GM19468 (cell line): ENCODE results near the gene ATRNL1.

Experiments used
- ATAC-seq: cut with Tn5 transposase; IDR thresholded peaks from one replicate; pipeline ENCODE4 v1.9.1; 2021; ENCODE audit warnings: mild to moderate bottlenecking, moderate library complexity, moderate number of reproducible peaks; ENCODE audit not compliant: unreplicated experiment; ENCODE audit errors: extremely low read depth

ATRNL1 gene

DNA sequence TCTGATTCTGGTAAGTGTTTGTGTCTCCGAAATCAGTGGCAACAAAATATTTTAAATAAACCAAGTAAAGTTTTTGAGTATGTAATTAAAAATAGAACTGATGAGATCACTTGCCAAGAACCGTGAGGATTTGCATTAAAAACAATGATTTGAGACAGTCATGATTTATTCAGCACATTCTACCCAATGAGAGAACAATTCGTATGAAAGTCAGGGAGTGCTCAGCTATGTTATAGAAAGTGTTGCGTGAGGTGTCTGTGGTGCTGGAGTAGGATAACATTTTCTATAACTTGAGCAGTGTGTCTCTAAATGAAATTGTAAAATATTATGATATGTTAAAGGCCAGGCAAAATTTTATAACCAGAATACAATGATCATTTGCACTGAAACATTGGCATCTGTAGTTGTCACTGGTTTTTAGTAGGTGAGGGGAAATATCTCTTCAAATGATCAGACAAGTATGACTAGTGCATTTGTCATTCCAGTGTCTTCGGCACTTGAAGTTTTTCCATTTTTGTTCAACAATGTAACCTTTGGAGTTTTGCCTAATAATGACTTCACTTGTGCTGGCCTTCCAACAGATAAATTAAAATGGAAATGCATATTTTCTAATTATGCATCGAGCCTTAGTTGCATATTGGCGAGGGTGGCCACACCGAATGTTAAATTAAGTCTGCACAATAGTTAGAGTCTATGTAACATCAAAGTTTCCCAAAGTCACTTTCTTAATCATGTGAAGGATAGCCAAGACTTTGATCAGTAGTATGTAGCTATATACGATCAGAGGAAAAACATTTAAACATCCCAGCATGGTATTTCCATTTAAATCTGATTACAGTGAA is 844.0 kb downstream of the ATRNL1 start:
- ATAC-seq: no peak

- ATAC-seq: no peak
Observed at GRCh38 chr10:115937768-115938056, 844.5 kb downstream of the ATRNL1 start.

DNA sequence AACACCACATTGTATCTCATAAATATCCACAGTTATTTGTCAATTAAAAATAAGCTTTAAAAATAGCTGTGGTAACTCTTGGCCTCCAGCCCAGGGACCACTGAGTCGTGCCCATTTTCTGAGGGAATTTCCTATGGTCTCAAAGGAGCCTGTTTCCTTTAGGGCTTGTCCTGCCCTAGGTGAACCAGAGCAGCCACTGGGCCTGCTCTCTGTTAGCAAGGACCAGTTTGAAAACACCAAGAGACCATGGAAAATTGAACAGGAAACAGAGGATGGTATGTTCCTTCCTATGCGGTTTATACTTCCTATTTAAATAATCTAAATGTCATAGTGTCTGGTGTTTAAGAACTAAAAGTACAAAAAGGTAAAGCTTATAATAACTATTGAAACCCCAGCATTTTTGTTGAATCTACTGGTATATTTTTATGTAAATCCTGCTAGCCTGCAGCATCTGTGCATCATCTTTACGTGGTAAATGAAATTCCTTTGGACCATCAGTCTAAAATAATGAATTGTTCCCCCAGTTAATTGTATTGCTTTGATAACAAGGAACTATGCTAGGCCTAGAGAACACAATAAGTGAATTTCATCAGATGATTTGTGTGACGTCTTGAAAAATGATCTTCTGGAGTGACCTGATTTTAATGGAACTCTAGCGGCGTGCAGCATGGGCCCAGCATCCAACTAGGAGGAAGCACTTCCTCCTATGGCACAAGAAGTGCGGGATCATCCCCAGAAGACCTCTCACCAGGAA is 846.1 kb downstream of the ATRNL1 start:
- no peak for ATAC-seq

GRCh38 chr10:115941361-115941771 is 848.2 kb downstream of the ATRNL1 start:
- no peak for ATAC-seq

- no peak for ATAC-seq
Observed at GRCh38 chr10:115942101-115942500, 848.9 kb downstream of the ATRNL1 start.

GRCh38 chr10:115944538-115944937 is 851.4 kb downstream of the ATRNL1 start:
- ATAC-seq: no peak

DNA sequence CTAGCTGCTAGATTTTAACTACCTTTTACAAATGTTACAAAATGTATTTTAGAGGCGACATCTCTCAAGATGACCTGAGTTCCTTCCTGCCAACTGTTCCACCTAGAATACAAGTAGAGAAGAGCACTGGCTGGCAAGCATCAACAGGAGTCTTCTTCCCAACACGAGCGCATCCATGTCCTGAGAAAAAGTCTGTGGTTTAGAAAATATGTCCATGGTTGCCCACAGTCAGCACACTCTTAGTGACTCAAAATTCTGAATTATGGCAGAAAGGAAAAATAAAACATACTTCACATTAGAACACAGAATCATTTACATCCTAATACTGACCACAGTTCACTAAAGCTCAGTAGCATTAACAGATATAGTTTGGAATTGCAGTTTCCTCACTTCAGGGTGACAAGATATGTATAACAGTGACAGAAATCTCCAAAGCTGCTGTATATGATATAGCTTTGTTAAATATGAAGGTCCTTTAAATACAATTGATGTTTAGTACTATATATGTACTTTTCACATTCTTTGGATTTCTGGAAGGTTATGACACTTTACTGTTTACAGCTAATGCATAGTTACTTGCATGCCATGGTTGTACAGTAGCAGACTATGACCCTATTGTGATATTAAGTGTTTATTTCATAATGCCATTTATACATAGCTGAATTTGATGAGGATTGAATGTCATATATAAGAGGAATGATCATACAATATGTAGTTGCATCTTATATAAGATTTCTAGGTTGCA is 852.7 kb downstream of the ATRNL1 start:
- ATAC-seq: no peak

DNA sequence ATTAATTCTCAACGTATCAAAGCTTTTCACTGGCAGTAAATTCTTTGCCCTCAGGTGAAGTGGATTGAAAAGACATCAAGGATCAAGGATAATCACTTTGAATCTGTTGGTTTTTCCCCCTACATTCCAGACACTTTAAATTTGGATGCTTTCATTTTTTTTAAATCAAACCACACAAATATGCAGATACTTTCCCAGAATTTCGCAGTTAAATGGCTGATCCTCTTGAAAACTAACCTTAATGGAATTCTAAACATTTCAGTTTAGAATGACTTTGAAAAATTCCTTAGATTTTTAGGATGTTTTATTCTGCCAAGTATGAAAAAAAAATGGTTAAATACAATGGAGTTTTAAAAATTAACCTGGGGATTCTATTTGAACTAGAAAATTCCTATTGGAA is 853.9 kb downstream of the ATRNL1 start:
- no peak for ATAC-seq

DNA sequence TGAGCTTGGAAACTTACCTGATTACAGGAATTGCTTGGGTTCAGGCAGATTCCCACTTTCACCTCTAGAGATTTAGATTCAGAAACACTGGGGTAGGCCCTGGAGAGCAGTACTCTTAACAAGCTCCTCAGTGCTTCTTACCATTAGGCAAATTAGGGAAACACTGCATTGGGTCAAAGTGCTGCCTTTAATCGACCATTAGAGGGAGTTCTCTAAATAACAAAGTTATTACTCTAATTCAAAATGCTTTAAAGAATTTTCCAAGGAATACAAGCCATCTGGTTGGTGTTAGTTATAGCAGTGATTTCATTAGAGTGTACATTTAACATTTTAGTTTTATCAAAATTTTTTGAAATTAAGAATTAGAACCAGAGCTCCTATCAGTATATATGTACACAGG is 855.3 kb downstream of the ATRNL1 start:
- no peak for ATAC-seq

GRCh38 chr10:115949282-115949844 is 856.2 kb downstream of the ATRNL1 start:
- ATAC-seq: no peak

- no peak for ATAC-seq
Observed at GRCh38 chr10:115950320-115950719, 857.2 kb downstream of the ATRNL1 start.

DNA sequence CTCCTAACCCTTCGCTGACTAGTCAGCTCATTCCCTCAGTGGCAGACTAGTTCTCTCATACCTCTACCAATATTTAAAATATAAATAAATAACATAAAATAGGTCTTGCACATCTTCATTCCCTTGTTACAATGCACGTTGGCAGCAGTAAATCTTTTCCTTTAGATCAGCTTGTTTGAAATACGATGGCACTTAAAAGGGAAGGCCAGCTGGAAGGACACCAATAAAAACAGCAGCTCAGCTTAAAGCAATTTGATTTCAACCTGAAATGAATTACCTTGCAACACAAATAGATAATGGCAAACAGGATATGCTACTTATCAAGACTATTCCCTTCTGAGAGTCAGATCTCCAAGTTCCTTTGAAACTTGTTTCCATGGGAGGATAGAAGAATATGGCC is 858.1 kb downstream of the ATRNL1 start:
- no peak for ATAC-seq

- no peak for ATAC-seq
Observed at GRCh38 chr10:115953281-115953680, 860.1 kb downstream of the ATRNL1 start.

GRCh38 chr10:115953968-115954367 is 860.8 kb downstream of the ATRNL1 start:
- no peak for ATAC-seq

DNA sequence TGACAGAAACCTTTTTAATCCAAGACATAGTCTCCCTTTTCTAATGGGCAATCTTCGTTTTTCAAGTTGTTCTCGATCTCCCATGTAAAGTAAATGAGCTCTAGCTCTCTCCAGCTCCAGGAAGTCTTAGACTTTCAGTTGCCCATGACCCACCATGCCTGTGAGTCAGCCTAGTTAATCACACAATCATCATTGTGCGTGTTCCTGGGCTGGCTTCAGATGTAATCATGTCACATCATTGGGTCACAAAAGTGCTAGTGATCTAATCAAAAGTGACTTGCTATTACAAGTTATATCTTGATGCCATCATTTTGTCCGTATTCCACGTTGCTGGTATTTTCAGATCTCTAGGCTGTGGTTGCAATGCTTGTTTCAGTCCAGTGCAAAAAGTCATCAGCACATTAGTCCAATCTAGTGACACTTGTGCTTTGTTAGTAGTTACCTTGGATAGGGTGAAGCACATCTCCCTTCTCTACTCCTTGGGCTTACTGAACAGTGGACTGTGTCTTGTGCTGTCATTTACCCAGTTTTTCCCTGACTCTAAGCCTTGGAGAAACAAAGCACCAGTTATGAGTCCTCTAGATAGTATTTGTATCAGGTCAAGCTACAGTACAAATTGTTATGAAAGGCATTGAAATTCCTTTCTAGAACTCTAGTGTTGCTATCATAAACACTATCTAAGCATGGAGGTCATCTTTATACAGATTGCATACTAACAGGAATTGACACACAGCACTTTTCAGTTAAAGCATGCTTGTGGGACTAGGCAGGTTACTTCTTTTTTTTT is 863.3 kb downstream of the ATRNL1 start:
- no peak for ATAC-seq

- no peak for ATAC-seq
Observed at GRCh38 chr10:115957012-115957399, 863.8 kb downstream of the ATRNL1 start.

GRCh38 chr10:115957786-115958442 is 864.7 kb downstream of the ATRNL1 start:
- ATAC-seq: no peak

GRCh38 chr10:115963848-115964247 is 870.7 kb downstream of the ATRNL1 start:
- no peak for ATAC-seq

DNA sequence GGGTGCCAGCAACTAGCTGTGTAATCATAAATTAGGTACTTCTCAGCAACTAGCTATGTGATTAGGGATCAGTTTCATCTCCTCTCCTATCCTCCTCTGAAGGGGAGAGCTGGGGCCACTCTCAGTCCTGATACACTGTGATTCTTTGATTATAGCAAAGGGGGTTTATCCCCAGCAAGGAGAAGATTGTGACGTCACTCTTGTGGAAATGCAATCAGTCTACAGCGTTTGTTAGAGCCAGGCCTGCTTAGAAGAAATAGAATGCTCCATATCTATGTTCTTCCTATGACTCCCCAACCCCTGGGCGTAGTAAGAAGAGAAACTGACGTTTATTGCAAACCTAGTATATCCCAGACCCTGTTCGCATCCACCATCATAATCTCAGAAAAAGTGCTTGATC is 871.7 kb downstream of the ATRNL1 start:
- ATAC-seq: no peak
